HUES64 (cell line): ENCODE measurements around the gene ABCF3.

Source experiments
- H3K27ac ChIP-seq: 2 replicates; pipeline ENCODE4 v1.7.0; 2013; ENCODE audit warnings: low read depth, low read length, inconsistent platforms
- H3K27me3 ChIP-seq: 2 replicates; pipeline ENCODE4 v1.6.1; 2013; ENCODE audit warnings: mild to moderate bottlenecking, low read length; ENCODE audit not compliant: insufficient read depth
- H3K36me3 ChIP-seq: 2 replicates; pipeline ENCODE4 v1.6.1; 2013; ENCODE audit warnings: mild to moderate bottlenecking, low read length; ENCODE audit not compliant: insufficient read depth
- H3K4me1 ChIP-seq: 2 replicates; pipeline ENCODE4 v1.6.1; 2013; ENCODE audit warnings: mild to moderate bottlenecking, low read length, moderate library complexity; ENCODE audit not compliant: insufficient read depth
- H3K4me3 ChIP-seq: 2 replicates; pipeline ENCODE4 v1.5.1; 2013; ENCODE audit warnings: mild to moderate bottlenecking, low read length, moderate library complexity
- H3K9ac ChIP-seq: 2 replicates; pipeline ENCODE4 v1.6.1; 2013; ENCODE audit warnings: mild to moderate bottlenecking, low read depth, low read length
- H3K9me3 ChIP-seq: 2 replicates; pipeline ENCODE4 v1.6.1; 2013; ENCODE audit warnings: low read depth, low read length; ENCODE audit not compliant: insufficient read depth
- whole genome bisulfite sequencing: fragments of 150-250, 120-280 bp; methylation state at CpG from one replicate; pipeline ENCODE4 v1.1.7; 2013; ENCODE audit warnings: missing lambda C conversion rate; 5-methylcytosine and 5-hydroxymethylcytosine counted together

ABCF3 gene

DNA sequence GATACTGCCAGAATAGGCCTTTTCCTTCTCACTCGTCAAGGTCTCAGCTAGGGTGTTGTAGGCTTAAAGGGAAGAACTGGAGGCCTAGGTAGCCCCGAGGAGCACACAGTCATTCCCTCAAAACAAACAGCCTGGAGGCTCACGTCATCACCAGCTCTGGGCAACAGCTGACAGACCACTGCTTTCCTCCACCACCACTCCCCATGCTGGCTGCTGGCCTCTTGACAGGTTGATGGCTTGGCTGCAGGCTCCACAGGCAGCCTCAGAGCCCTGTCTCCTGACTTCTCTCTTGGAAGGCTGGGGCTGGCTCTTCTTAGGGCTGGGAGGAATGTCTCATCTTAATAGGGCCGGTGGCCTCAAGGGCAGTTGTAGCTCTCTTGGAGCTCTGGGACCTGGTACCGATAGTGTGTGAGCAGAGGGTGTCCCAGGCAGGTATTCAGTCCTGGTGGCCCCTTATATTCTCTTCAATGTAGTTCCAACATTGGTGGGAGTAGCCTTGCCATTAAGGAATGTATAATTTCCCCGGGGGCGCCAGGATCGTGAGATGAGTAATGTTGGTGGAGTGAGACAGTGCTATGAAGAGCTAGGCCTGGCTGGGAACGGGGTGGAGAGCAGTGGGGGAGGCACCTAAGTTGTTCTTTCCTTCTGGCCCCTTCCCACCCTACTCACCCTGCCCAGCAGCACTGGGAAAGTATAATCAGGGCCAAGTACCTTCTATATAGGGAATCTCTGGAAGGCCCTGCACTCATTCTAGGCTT, 17.5 kb upstream of the ABCF3 start:
- no peak overlapping the region for H3K27ac ChIP-seq
- H3K4me1 ChIP-seq: no peaks in the 10 kb centered on the region
- H3K9ac ChIP-seq: no peak overlapping the region
- no peak overlapping the region for H3K4me3 ChIP-seq
- 91% methylated on average over 7 of the region's 9 CpGs for WGBS
- peaks cover 83% of the 10 kb centered on the region for H3K36me3 ChIP-seq
- no peaks in the 10 kb centered on the region for H3K27me3 ChIP-seq
- H3K9me3 ChIP-seq: no peaks in the 10 kb centered on the region

- Histone ChIP-seq H3K4me3 (no peak overlapping the region), H3K27me3 (no peaks in the 10 kb centered on the region), H3K27ac (no peak overlapping the region), H3K9ac (no peak overlapping the region), H3K36me3 (peaks cover 66% of the 10 kb centered on the region), H3K4me1 (no peaks in the 10 kb centered on the region), H3K9me3 (no peaks in the 10 kb centered on the region)
- 94% methylated on average over 66 of the region's 66 CpGs for WGBS
Measured at GRCh38 chr3:184169896-184170875, 15.8 kb upstream of the ABCF3 start.

- no peak overlapping the region; the same call in 1 of the 2 replicates for H3K27ac ChIP-seq
- H3K27me3 ChIP-seq: no peaks in the 10 kb centered on the region
- peaks cover 6% of the 10 kb centered on the region; the same call in 1 of the 2 replicates for H3K4me1 ChIP-seq
- H3K36me3 ChIP-seq: peaks cover 53% of the 10 kb centered on the region
- H3K4me3 ChIP-seq: no peak overlapping the region
- WGBS: 81% methylated on average over 9 of the region's 9 CpGs
- H3K9me3 ChIP-seq: no peaks in the 10 kb centered on the region
- no peak overlapping the region for H3K9ac ChIP-seq
Measured at GRCh38 chr3:184171562-184171961, 14.4 kb upstream of the ABCF3 start.

- H3K27ac ChIP-seq: no peak overlapping the region
- no peak overlapping the region for H3K4me3 ChIP-seq
- H3K36me3 ChIP-seq: peaks cover 50% of the 10 kb centered on the region
- peaks cover 16% of the 10 kb centered on the region for H3K4me1 ChIP-seq
- no peaks in the 10 kb centered on the region for H3K27me3 ChIP-seq
- no peaks in the 10 kb centered on the region for H3K9me3 ChIP-seq
- H3K9ac ChIP-seq: no peak overlapping the region
- WGBS: 95% methylated on average over 5 of the region's 5 CpGs
Measured at GRCh38 chr3:184172681-184173373, 13.2 kb upstream of the ABCF3 start.

DNA sequence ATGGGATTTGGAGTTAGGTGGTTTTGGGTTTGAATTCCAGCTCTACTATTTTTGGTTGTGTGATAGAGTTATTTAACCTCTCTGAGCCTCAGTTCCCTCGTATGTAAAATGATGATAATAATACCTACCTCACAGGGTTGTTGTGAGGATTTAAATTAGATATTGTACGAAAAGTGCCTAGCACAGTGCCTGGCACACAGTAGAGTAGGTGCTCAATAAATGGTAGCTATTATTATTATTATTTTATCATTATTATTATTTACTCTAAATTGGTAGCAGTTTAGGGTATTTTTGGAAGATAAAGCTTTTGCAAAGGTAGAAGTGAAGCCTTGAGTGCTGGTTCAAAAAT, 12.7 kb upstream of the ABCF3 start:
- WGBS: no CpG with 5 or more reads among the region's 2 CpGs

DNA sequence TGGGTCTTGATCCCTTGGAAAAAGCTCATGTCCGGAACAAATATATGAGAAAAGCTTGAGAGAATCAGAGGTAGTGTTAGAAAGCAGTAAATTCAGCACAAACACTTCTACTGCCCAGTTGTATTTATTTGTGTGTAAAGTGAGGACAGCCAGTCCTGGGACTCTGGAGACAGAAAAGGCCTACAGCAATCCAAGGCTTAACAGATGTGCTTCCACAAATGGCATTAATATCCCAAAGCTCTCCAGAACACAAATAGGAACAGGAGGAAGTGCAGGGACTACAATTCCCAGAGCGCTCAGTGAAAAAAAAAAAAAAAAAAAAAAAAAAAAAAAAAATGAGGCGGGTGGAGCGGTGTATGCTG, 11.7 kb upstream of the ABCF3 start:
- peaks cover 50% of the 10 kb centered on the region for H3K36me3 ChIP-seq
- peaks cover 16% of the 10 kb centered on the region for H3K4me1 ChIP-seq
- peak overlapping the region; percentile 18; the same call in 1 of the 2 replicates for H3K4me3 ChIP-seq
- 0% methylated on average over 3 of the region's 4 CpGs for WGBS
- no peak overlapping the region for H3K27ac ChIP-seq
- H3K9ac ChIP-seq: no peak overlapping the region
- H3K9me3 ChIP-seq: no peaks in the 10 kb centered on the region
- no peaks in the 10 kb centered on the region for H3K27me3 ChIP-seq

More for the DNA sequence above, 12.7 kb upstream of the ABCF3 start:
- Histone ChIP-seq H3K9ac (no peak overlapping the region), H3K4me3 (no peak overlapping the region), H3K9me3 (no peaks in the 10 kb centered on the region), H3K36me3 (peaks cover 50% of the 10 kb centered on the region), H3K4me1 (peaks cover 16% of the 10 kb centered on the region), H3K27me3 (no peaks in the 10 kb centered on the region), H3K27ac (no peak overlapping the region)

- peak within 1 kb of the TSS; percentile 97 for H3K4me3 ChIP-seq
- H3K9me3 ChIP-seq: no peaks in the 10 kb centered on the region
- H3K4me1 ChIP-seq: peaks cover 16% of the 10 kb centered on the region
- H3K27ac ChIP-seq: peak within 1 kb of the TSS; percentile 98
- peaks cover 51% of the 10 kb centered on the region for H3K36me3 ChIP-seq
- WGBS: under 1% methylated on average over 73 of the region's 73 CpGs
- H3K27me3 ChIP-seq: no peaks in the 10 kb centered on the region
- H3K9ac ChIP-seq: peak within 1 kb of the TSS; percentile 89
Measured at GRCh38 chr3:184174646-184175492, 11.1 kb upstream of the ABCF3 start, which contains the start of gene AP2M1. Gene AP2M1, plus strand, starts transcription at chr3:184174855. Its CDS starts 2,139 bp downstream, at chr3:184176994.

DNA sequence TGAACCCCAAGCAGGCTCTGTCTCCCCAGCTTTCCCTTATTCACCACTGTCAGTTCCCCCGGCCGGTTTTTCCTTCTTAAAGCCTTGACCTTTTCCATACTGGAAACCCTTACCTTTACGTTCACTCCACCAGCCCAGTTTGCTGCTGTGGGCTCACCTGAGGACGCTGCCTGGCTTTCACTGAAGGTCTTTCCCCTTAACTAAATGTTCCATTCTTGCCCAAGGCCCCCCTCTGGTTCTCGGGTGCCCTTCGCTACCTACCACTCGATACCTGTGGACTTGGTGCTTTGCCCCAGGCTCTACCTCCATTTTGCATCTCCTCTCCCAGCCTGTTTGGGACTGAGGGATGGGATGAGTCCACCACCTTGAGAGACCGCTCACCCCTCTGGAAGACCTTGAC, 10.5 kb upstream of the ABCF3 start:
- Histone ChIP-seq H3K4me3 (peak overlapping the region; percentile 97), H3K36me3 (peaks cover 53% of the 10 kb centered on the region), H3K9ac (peak overlapping the region; percentile 89), H3K9me3 (no peaks in the 10 kb centered on the region), H3K27ac (peak overlapping the region; percentile 98), H3K27me3 (no peaks in the 10 kb centered on the region), H3K4me1 (peaks cover 16% of the 10 kb centered on the region)
- WGBS: 5% methylated on average over 8 of the region's 8 CpGs

DNA sequence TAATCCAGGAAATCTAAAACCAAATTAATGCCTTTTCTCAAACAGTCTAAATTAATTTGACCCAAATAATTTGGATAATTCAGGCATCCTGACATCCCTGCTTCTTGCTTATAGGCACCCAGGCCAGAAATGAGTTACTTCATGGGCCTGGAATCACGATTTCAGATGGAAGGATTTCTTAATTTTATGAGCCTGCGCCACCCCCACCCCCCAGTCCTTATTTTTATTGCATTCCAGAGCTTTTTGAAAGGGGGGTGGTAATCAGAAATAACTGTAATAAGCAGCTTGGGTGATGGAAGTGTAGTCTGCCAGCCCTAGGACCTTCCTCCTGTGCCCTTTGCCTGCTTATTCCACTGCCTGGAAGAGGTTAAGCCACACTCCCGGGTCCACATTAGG, 10.0 kb upstream of the ABCF3 start:
- Histone ChIP-seq H3K9ac (peak overlapping the region; percentile 89), H3K4me1 (peaks cover 16% of the 10 kb centered on the region), H3K9me3 (no peaks in the 10 kb centered on the region), H3K36me3 (peaks cover 55% of the 10 kb centered on the region), H3K27me3 (no peaks in the 10 kb centered on the region), H3K27ac (peak overlapping the region; percentile 98), H3K4me3 (peak overlapping the region; percentile 97)
- 0% methylated on average over 1 of the region's 3 CpGs for WGBS
